NCI-H345 (cell line): ENCODE results near the gene TARP.
"Not testable (repeated sequence)": the region's sequence is repeated elsewhere in the genome, so short reads cannot be mapped to it uniquely, and the experiment has no call there.

Source experiments
- DNase-seq: peaks from one replicate; lab custom pipeline; 2025; lab: John Stamatoyannopoulos, UW

Gene TARP

GRCh38 chr7:38299275-38299931, 26.0 kb upstream of the TARP start:
- no peak for DNase-seq

GRCh38 chr7:38296059-38296857, 22.8 kb upstream of the TARP start:
- no peak for DNase-seq

- no peak for DNase-seq
These were observed 21.5 kb upstream of the TARP start for GRCh38 chr7:38294926-38295325.

- no peak for DNase-seq
These were observed 19.0 kb upstream of the TARP start for GRCh38 chr7:38292442-38292841.

- no peak for DNase-seq
These were observed 18.2 kb upstream of the TARP start for GRCh38 chr7:38291650-38292049.

- no peak for DNase-seq
These were observed 17.7 kb upstream of the TARP start for GRCh38 chr7:38291117-38291647.

- DNase-seq, result no peak
These were observed 11.1 kb upstream of the TARP start for GRCh38 chr7:38284553-38284952.

- peak; percentile 16 for DNase-seq
These were observed 10.4 kb upstream of the TARP start for GRCh38 chr7:38283809-38284208.

- DNase-seq, result no peak
These were observed 9.7 kb upstream of the TARP start for GRCh38 chr7:38283107-38283506.

GRCh38 chr7:38282081-38282480, 8.6 kb upstream of the TARP start:
- DNase-seq, result no peak

GRCh38 chr7:38281266-38281665, 7.8 kb upstream of the TARP start:
- DNase-seq, result no peak

GRCh38 chr7:38280707-38281106, 7.3 kb upstream of the TARP start:
- DNase-seq, result no peak

- no peak for DNase-seq
These were observed 6.6 kb upstream of the TARP start for GRCh38 chr7:38280000-38280399.

- no peak for DNase-seq
These were observed 2.9 kb upstream of the TARP start for GRCh38 chr7:38276096-38276877.

- DNase-seq, result no peak
These were observed 1.6 kb upstream of the TARP start for GRCh38 chr7:38274927-38275620.

- DNase-seq, result no peak
These were observed 1.1 kb upstream of the TARP start for GRCh38 chr7:38274486-38274885.

GRCh38 chr7:38270405-38270804, 3.0 kb downstream of the TARP start:
- DNase-seq, result not testable (repeated sequence)

GRCh38 chr7:38269704-38270346, 3.6 kb downstream of the TARP start:
- not testable (repeated sequence) for DNase-seq

- not testable (repeated sequence) for DNase-seq
These were observed 7.5 kb downstream of the TARP start for GRCh38 chr7:38265958-38266357.

- not testable (repeated sequence) for DNase-seq
These were observed 8.8 kb downstream of the TARP start for GRCh38 chr7:38264602-38265001.

GRCh38 chr7:38263274-38263673, 10.2 kb downstream of the TARP start:
- DNase-seq, result not testable (repeated sequence)
